Measurements from ENCODE around the gene ADARB2. TPM values are rescaled to one million over a fixed set of nuclear protein-coding genes. Genes with fewer than 3 reads are reported as not detected.

Gene ADARB2
- total RNA-seq, 4 donors from 2014 or later = 0.32 to 1.6 (median 0.80) TPM

GRCh38 chr10:1567742-1568495 lies 169.4 kb downstream of the ADARB2 start:
- no peak overlapping the region for H3K4me3 ChIP-seq
- H3K4me1 ChIP-seq = no peaks in the 10 kb centered on the region
- no peak for TF ChIP-seq POLR2A (IDR thresholded peaks at IDR 0.05)
- TF ChIP-seq EP300 (IDR thresholded peaks at IDR 0.05) = no peak
- TF ChIP-seq POLR2AphosphoS5 (IDR thresholded peaks at IDR 0.05) = no peak
- TF ChIP-seq CTCF (IDR thresholded peaks at IDR 0.05) = no peak
- no peak overlapping the region for H3K27ac ChIP-seq
- 86% methylated on average over 28 of the region's 29 CpGs for WGBS
- peaks cover 3% of the 10 kb centered on the region for H3K27me3 ChIP-seq
- no peaks in the 10 kb centered on the region for H3K36me3 ChIP-seq
- no peaks in the 10 kb centered on the region for H3K9me3 ChIP-seq
- peak in 1 of 2 donors; percentile 66 for DNase-seq (ENCODE audit: low spot score in 2 of 2)

GRCh38 chr10:1567152-1567551 lies 170.2 kb downstream of the ADARB2 start:
- H3K4me3 ChIP-seq = no peak overlapping the region
- no peak for DNase-seq (ENCODE audit: low spot score in 2 of 2)
- TF ChIP-seq EP300 (IDR thresholded peaks at IDR 0.05) (no peak), POLR2A (IDR thresholded peaks at IDR 0.05) (no peak), CTCF (IDR thresholded peaks at IDR 0.05) (no peak), POLR2AphosphoS5 (IDR thresholded peaks at IDR 0.05) (no peak)
- H3K27ac ChIP-seq = no peak overlapping the region
- H3K36me3 ChIP-seq = no peaks in the 10 kb centered on the region
- peaks cover 3% of the 10 kb centered on the region for H3K27me3 ChIP-seq
- 68% methylated on average over 7 of the region's 7 CpGs for WGBS
- no peaks in the 10 kb centered on the region for H3K4me1 ChIP-seq
- H3K9me3 ChIP-seq = no peaks in the 10 kb centered on the region

GRCh38 chr10:1564791-1565190 lies 172.5 kb downstream of the ADARB2 start:
- 92% methylated on average over 11 of the region's 11 CpGs for WGBS
- no peak for TF ChIP-seq EP300 (IDR thresholded peaks at IDR 0.05)
- no peak for TF ChIP-seq POLR2AphosphoS5 (IDR thresholded peaks at IDR 0.05)
- H3K36me3 ChIP-seq = no peaks in the 10 kb centered on the region
- no peak overlapping the region for H3K27ac ChIP-seq
- peak in 1 of 2 donors; percentile 35 for DNase-seq (ENCODE audit: low spot score in 2 of 2)
- H3K4me1 ChIP-seq = no peaks in the 10 kb centered on the region
- H3K4me3 ChIP-seq = no peak overlapping the region
- H3K9me3 ChIP-seq = no peaks in the 10 kb centered on the region
- peaks cover 10% of the 10 kb centered on the region for H3K27me3 ChIP-seq

- no peak for TF ChIP-seq POLR2A (IDR thresholded peaks at IDR 0.05)
- no peak for TF ChIP-seq CTCF (IDR thresholded peaks at IDR 0.05)
- no peak for TF ChIP-seq POLR2AphosphoS5 (IDR thresholded peaks at IDR 0.05)
- TF ChIP-seq EP300 (IDR thresholded peaks at IDR 0.05) = no peak
- no peaks in the 10 kb centered on the region for H3K9me3 ChIP-seq
- H3K4me1 ChIP-seq = no peaks in the 10 kb centered on the region
- peak in 1 of 2 donors; percentile 18 for DNase-seq (ENCODE audit: low spot score in 2 of 2)
- WGBS = 85% methylated on average over 10 of the region's 13 CpGs
- no peaks in the 10 kb centered on the region for H3K36me3 ChIP-seq
- no peak overlapping the region for H3K4me3 ChIP-seq
- H3K27me3 ChIP-seq = peaks cover 18% of the 10 kb centered on the region
- no peak overlapping the region for H3K27ac ChIP-seq
Measured at GRCh38 chr10:1563028-1563427, 174.3 kb downstream of the ADARB2 start.

- 83% methylated on average over 19 of the region's 19 CpGs for WGBS
- no peaks in the 10 kb centered on the region for H3K36me3 ChIP-seq
- H3K27me3 ChIP-seq = peaks cover 19% of the 10 kb centered on the region
- no peak overlapping the region for H3K27ac ChIP-seq
- H3K9me3 ChIP-seq = no peaks in the 10 kb centered on the region
- no peak for TF ChIP-seq EP300 (IDR thresholded peaks at IDR 0.05)
- TF ChIP-seq POLR2A (IDR thresholded peaks at IDR 0.05) = no peak
- TF ChIP-seq CTCF (IDR thresholded peaks at IDR 0.05) = no peak
- no peak for TF ChIP-seq POLR2AphosphoS5 (IDR thresholded peaks at IDR 0.05)
- no peaks in the 10 kb centered on the region for H3K4me1 ChIP-seq
- DNase-seq (ENCODE audit: low spot score in 2 of 2) = peak in 1 of 2 donors; percentile 64
- H3K4me3 ChIP-seq = no peak overlapping the region
Measured at GRCh38 chr10:1561731-1562337, 175.5 kb downstream of the ADARB2 start.

Data from suprapubic skin (tissue), 4 donors.